Esophagus muscularis mucosa (tissue), 4 donors: ENCODE data around the gene ESF1.

ENCODE experiments used
- CTCF ChIP-seq, 3 experiments: fragments of 200-600 bp in 2 of 3; fragments of 450-650 bp in 1 of 3; sonication (generic) in 2 of 3; IDR thresholded peaks; one replicate each; pipeline ENCODE4 v1.5.1; 2017 to 2019; ENCODE audit warnings: antibody characterized with exemption in 3 of 3, mild to moderate bottlenecking in 2 of 3, moderate library complexity in 1 of 3
- EP300 ChIP-seq: sonication (generic); formaldehyde crosslinking; IDR thresholded peaks from one replicate; pipeline ENCODE4 v1.6.1; 2017; ENCODE audit warnings: antibody characterized with exemption
- POLR2A ChIP-seq: fragments of 450-650 bp; IDR thresholded peaks from one replicate; pipeline ENCODE4 v1.6.1; 2017; ENCODE audit warnings: antibody characterized with exemption, moderate library complexity, mild to moderate bottlenecking, low read depth
- POLR2AphosphoS5 ChIP-seq, 2 donors: sonication (generic); formaldehyde crosslinking; IDR thresholded peaks; one replicate each; pipeline ENCODE4 v1.6.1; 2017; ENCODE audit warnings: antibody characterized with exemption in 2 of 2

DNA sequence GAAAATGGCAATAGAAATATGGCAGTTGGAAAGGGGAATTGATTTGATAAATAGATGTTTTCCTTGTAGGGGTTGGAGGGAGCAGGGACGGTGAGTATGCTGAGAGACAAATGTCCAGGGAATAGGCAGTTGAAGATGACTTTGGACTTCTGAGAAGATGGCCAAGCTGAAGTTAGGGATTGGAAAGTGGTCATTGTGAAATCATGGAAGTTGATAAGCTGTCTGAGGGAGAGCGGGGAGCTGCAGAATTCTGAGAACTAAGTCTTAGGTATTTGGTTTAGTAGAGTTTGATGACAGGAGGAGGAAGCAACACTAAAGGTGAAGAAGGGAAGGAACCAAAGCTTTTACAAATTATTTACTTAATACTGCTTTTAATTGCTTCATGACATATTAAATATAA, 15.3 kb upstream of the ESF1 start:
- TF ChIP-seq CTCF (IDR thresholded peaks at IDR 0.05): no peak
- TF ChIP-seq POLR2A: no peak
- TF ChIP-seq POLR2AphosphoS5 (IDR thresholded peaks at IDR 0.05): no peak
- no peak for TF ChIP-seq EP300
